IMR-90 (cell line): Measurements from ENCODE around the gene TMEM63B. TPM values are rescaled to one million over a fixed set of nuclear protein-coding genes. Genes with fewer than 3 reads are reported as not detected.

Experiments
- ATAC-seq: fragments of 200-7000 bp; cut with Tn5 transposase; 2 replicates; pipeline ENCODE4 v1.9.1; 2020; ENCODE audit warnings: low read depth, mild to moderate bottlenecking, moderate library complexity
- BruUV-seq: library from RNA; stranded (reverse); fragments of 400-500 nt; replicated peaks from 2 replicates; lab custom pipeline; 2021; lab: Mats Ljungman, UMichigan
- CTCF ChIA-PET: fragments of 300-600 bp; formaldehyde crosslinking; extraction: SDS; loops from one replicate; lab custom pipeline; 2021; ENCODE audit warnings: antibody characterized with exemption; lab: Yijun Ruan, JAX
- POLR2A ChIA-PET: fragments of 300-600 bp; sonication (Branson Sonifier 250); formaldehyde crosslinking; loops from one replicate; lab custom pipeline; 2022; ENCODE audit warnings: antibody characterized with exemption; ENCODE audit not compliant: unreplicated experiment; lab: Charles Lee
- DNase-seq: peaks from one replicate; pipeline ENCODE4 v3.0.0; 2013
- H2AFZ ChIP-seq: replicated peaks from 2 replicates; pipeline ENCODE3; 2013; ENCODE audit warnings: low read length, mild to moderate bottlenecking; ENCODE audit not compliant: poor library complexity
- H2AK5ac ChIP-seq: 2 replicates; pipeline ENCODE4 v1.6.1; 2013; ENCODE audit warnings: low read depth, low read length, inconsistent platforms
- H2AK9ac ChIP-seq: replicated peaks from 2 replicates; pipeline ENCODE3; 2013; ENCODE audit warnings: mild to moderate bottlenecking, low read depth, low read length, moderate library complexity; ENCODE audit not compliant: poor library complexity
- H2BK120ac ChIP-seq: 2 replicates; pipeline ENCODE4 v1.6.1; 2013; ENCODE audit warnings: low read depth, low read length, inconsistent platforms
- H2BK15ac ChIP-seq: 3 replicates; pipeline ENCODE4 v1.6.1; 2013; ENCODE audit warnings: low read depth, low read length, inconsistent platforms
- H2BK20ac ChIP-seq: 2 replicates; pipeline ENCODE4 v1.6.1; 2013; ENCODE audit warnings: low read depth, mild to moderate bottlenecking, inconsistent platforms, low read length, moderate library complexity
- H2BK5ac ChIP-seq: 2 replicates; pipeline ENCODE4 v1.6.1; 2013; ENCODE audit warnings: mild to moderate bottlenecking, low read depth, low read length, inconsistent platforms; ENCODE audit not compliant: poor library complexity, severe bottlenecking
- H3K14ac ChIP-seq: replicated peaks from 2 replicates; pipeline ENCODE4 v1.6.1; 2013; ENCODE audit warnings: low read depth, low read length, inconsistent platforms
- H3K18ac ChIP-seq: 2 replicates; pipeline ENCODE4 v1.6.1; 2013; ENCODE audit warnings: low read depth, low read length, control low read depth
- H3K23ac ChIP-seq: 2 replicates; pipeline ENCODE4 v1.6.1; 2013; ENCODE audit warnings: low read depth, low read length, inconsistent platforms
- H3K27ac ChIP-seq: 2 replicates; pipeline ENCODE4 v1.5.1; 2013; ENCODE audit warnings: mild to moderate bottlenecking, control low read depth, low read length; ENCODE audit not compliant: insufficient read depth
- H3K27me3 ChIP-seq: 2 replicates; pipeline ENCODE4 v1.6.1; 2013; ENCODE audit warnings: low read length; ENCODE audit not compliant: control insufficient read depth, insufficient read depth
- H3K36me3 ChIP-seq: 2 replicates; pipeline ENCODE4 v1.6.1; 2013; ENCODE audit warnings: low read length, mixed read lengths; ENCODE audit not compliant: control insufficient read depth, insufficient read depth
- H3K4ac ChIP-seq: 2 replicates; pipeline ENCODE4 v1.6.1; 2013; ENCODE audit warnings: low read depth, low read length, inconsistent platforms
- H3K4me1 ChIP-seq: 2 replicates; pipeline ENCODE4 v1.6.1; 2013; ENCODE audit warnings: low read length, mixed read lengths; ENCODE audit not compliant: control insufficient read depth, insufficient read depth
- H3K4me2 ChIP-seq: 2 replicates; pipeline ENCODE4 v1.6.1; 2013; ENCODE audit warnings: low read depth, mild to moderate bottlenecking, control low read depth, low read length, moderate library complexity
- H3K4me3 ChIP-seq: 2 replicates; pipeline ENCODE4 v1.5.1; 2013; ENCODE audit warnings: low read depth, mild to moderate bottlenecking, control low read depth, low read length, moderate library complexity; ENCODE audit not compliant: insufficient read depth
- H3K56ac ChIP-seq: 2 replicates; pipeline ENCODE4 v1.6.1; 2013; ENCODE audit warnings: low read length, inconsistent platforms; ENCODE audit not compliant: insufficient read depth; ENCODE audit errors: extremely low read depth
- H3K79me1 ChIP-seq, 2 experiments: 2 replicates each; pipeline ENCODE4 v1.6.1; 2013; ENCODE audit warnings: low read length in 2 of 2, inconsistent platforms in 1 of 2, low read depth in 1 of 2
- H3K9ac ChIP-seq: 2 replicates; pipeline ENCODE4 v1.6.1; 2013; ENCODE audit warnings: low read depth, low read length, control low read depth
- H3K9me1 ChIP-seq: 2 replicates; pipeline ENCODE4 v1.6.1; 2013; ENCODE audit warnings: low read length, inconsistent platforms; ENCODE audit not compliant: insufficient read depth
- H3K9me3 ChIP-seq: 2 replicates; pipeline ENCODE4 v1.6.1; 2013; ENCODE audit warnings: low read length; ENCODE audit not compliant: control insufficient read depth, insufficient read depth
- H4K20me1 ChIP-seq: 2 replicates; pipeline ENCODE4 v1.6.1; 2013; ENCODE audit warnings: low read length, inconsistent platforms; ENCODE audit not compliant: insufficient read depth
- H4K5ac ChIP-seq: 2 replicates; pipeline ENCODE4 v1.6.1; 2013; ENCODE audit warnings: mild to moderate bottlenecking, low read depth, low read length, control low read depth
- H4K8ac ChIP-seq, 2 experiments: 2 replicates each; pipeline ENCODE4 v1.6.1; 2013; ENCODE audit warnings: low read depth in 2 of 2, low read length in 2 of 2, control low read depth in 1 of 2, inconsistent platforms in 1 of 2
- H4K91ac ChIP-seq: 2 replicates; pipeline ENCODE4 v1.6.1; 2013; ENCODE audit warnings: low read depth, low read length, inconsistent platforms; ENCODE audit not compliant: insufficient read depth
- MAZ ChIP-seq: IDR thresholded peaks from 2 replicates; pipeline ENCODE4 v1.6.1; 2012; ENCODE audit warnings: low read depth, mild to moderate bottlenecking, low read length, improper control_type of control experiment, moderate library complexity, borderline replicate concordance
- RCOR1 ChIP-seq: IDR thresholded peaks from 2 replicates; pipeline ENCODE4 v1.6.1; 2012; ENCODE audit warnings: mild to moderate bottlenecking, low read length, improper control_type of control experiment; ENCODE audit not compliant: insufficient replicate concordance
- WGBS, 2 experiments: methylation state at CpG; one replicate each; pipeline versions ENCODE4 v1.1.5 to v1.1.7; 2013; ENCODE audit warnings: missing lambda C conversion rate in 2 of 2; ENCODE audit not compliant: insufficient read length in 1 of 2; ENCODE audit errors: extremely low coverage in 2 of 2; 5-methylcytosine and 5-hydroxymethylcytosine counted together
- dilution Hi-C: fragments of 300-500 bp; cut with HindIII; formaldehyde crosslinking; loops from one replicate; pipeline ENCODE4 v1.14.3; 2018; ENCODE audit warnings: low sequenced_read_pairs; ENCODE audit not compliant: unreplicated experiment
- in situ Hi-C: fragments of 300-500 bp; cut with MboI; formaldehyde crosslinking; loops from 3 replicates; pipeline ENCODE4 v1.14.3; 2019; ENCODE audit warnings: low sequenced_read_pairs, inconsistent platforms, mixed read lengths
- intact Hi-C: fragments of 100-400 bp; cut with micrococcal nuclease; formaldehyde crosslinking; loops from 2 replicates; pipeline ENCODE4 v1.10.0; 2022
- polyA plus RNA-seq, 3 experiments: library from polyadenylated mRNA; depleted of rRNA; stranded (reverse); fragments of >200 nt; gene quantifications; 2 replicates each; pipeline ENCODE4 v1.2.3, GENCODE V29; 2012; ENCODE audit warnings: low replicate concordance in 1 of 3
- total RNA-seq: library from RNA; depleted of rRNA; stranded (reverse); fragments of >200 nt; gene quantifications from 2 replicates; pipeline ENCODE4 v1.2.3, GENCODE V29; 2012

Gene TMEM63B
- total and polyA plus RNA-seq, 2 of the 4 experiments (the other 2 are of a cell fraction): 12.2 to 42.6 TPM

GRCh38 chr6:44131892-44132291 is 4.5 kb downstream of the TMEM63B start:
- no peak overlapping the region for H2AFZ ChIP-seq
- H3K36me3 ChIP-seq: peaks cover 19% of the 10 kb centered on the region; the same call in 1 of the 2 replicates

More at GRCh38 chr6:44131892-44132291, 4.5 kb downstream of the TMEM63B start:
- H2BK20ac ChIP-seq: no peak overlapping the region
- ATAC-seq (no peak), DNase-seq (no peak)
- H3K14ac ChIP-seq: no peak overlapping the region
- no TSS peak for BruUV-seq
- H3K4me2 ChIP-seq: no peak overlapping the region
- no CpG with 5 or more reads among the region's 2 CpGs for whole genome bisulfite sequencing, 2 experiments
- H3K18ac ChIP-seq: no peak overlapping the region
- H2AK5ac ChIP-seq: no peak overlapping the region
- no peak overlapping the region for H3K4me3 ChIP-seq
- ChIA-PET POLR2A (no interaction called here), CTCF (interaction anchor here (0.7 kb wide), 1 partner anchor 21 kb away, joined by 3 read pairs; no protein-coding TSS in a partner anchor)
- H2BK120ac ChIP-seq: no peak overlapping the region
- peaks cover 13% of the 10 kb centered on the region for H3K4me1 ChIP-seq
- no peak overlapping the region for H3K27ac ChIP-seq
- H3K9me3 ChIP-seq: no peaks in the 10 kb centered on the region
- no peak overlapping the region for H2AK9ac ChIP-seq
- no peak overlapping the region for H3K9ac ChIP-seq
- dilution Hi-C loops (no loop called here), intact Hi-C loops (loop anchor here (2.0 kb wide), 1 partner anchor 35 kb away; no protein-coding TSS in a partner anchor), in situ Hi-C loops (no loop called here)
- H4K5ac ChIP-seq: no peak overlapping the region
- no peak overlapping the region for H3K23ac ChIP-seq
- H4K91ac ChIP-seq: no peak overlapping the region
- H2BK15ac ChIP-seq: no peak overlapping the region
- no peak for TF ChIP-seq MAZ
- TF ChIP-seq RCOR1: no peak
- H3K27me3 ChIP-seq: no peaks in the 10 kb centered on the region
- peaks cover 31 to 66% of the 10 kb centered on the region in 2 experiments for H3K79me1 ChIP-seq
- H3K56ac ChIP-seq: no peak overlapping the region
- peaks cover 13% of the 10 kb centered on the region for H4K20me1 ChIP-seq
- peaks cover 2% of the 10 kb centered on the region; the same call in 1 of the 2 replicates for H3K9me1 ChIP-seq
- no peak overlapping the region for H4K8ac ChIP-seq
- no peak overlapping the region for H3K4ac ChIP-seq
- H2BK5ac ChIP-seq: no peak overlapping the region
